ENCODE data around the gene TAF11L14.

Gene TAF11L14

GRCh38 chr5:17655921-17656320, 21.7 kb downstream of the TAF11L14 start:
- Histone ChIP-seq H3K4ac (ENCODE audit: low read length) (no peak overlapping the region), H3K4me3 (ENCODE audit: low read length in 2 of 2) (no peak overlapping the region), H2BK15ac (ENCODE audit: low read length) (no peak overlapping the region), H4K91ac (ENCODE audit: low read depth, low read length, poor library complexity) (no peak overlapping the region), H3K4me1 (ENCODE audit: control insufficient read depth in 2 of 2, insufficient read depth in 1 of 2, low read depth in 1 of 2, low read length in 2 of 2) (peaks cover 0 to 1% of the 10 kb centered on the region in 2 donors), H2BK5ac (ENCODE audit: low read length) (no peak overlapping the region), H3K9me3 (replicated peaks in 1 of 2; ENCODE audit: control insufficient read depth in 2 of 2, insufficient read depth in 1 of 2, low read depth in 1 of 2, low read length in 2 of 2) (no peaks in the 10 kb centered on the region), H3K18ac (ENCODE audit: low read length) (no peak overlapping the region), H2BK120ac (ENCODE audit: low read depth, low read length) (no peak overlapping the region), H3K9ac (ENCODE audit: low read depth, low read length, poor library complexity) (no peak overlapping the region), H4K8ac (ENCODE audit: low read depth, low read length) (no peak overlapping the region), H2BK12ac (ENCODE audit: low read length) (no peak overlapping the region), H3K27me3 (ENCODE audit: control insufficient read depth in 3 of 3, insufficient read depth in 3 of 3, low read depth in 1 of 3, low read length in 3 of 3) (no peaks in the 10 kb centered on the region), H3K79me1 (ENCODE audit: low read depth, low read length) (no peaks in the 10 kb centered on the region), H3K4me2 (ENCODE audit: insufficient read depth, low read length, poor library complexity, severe bottlenecking) (no peak overlapping the region), H2AK5ac (ENCODE audit: low read depth, low read length) (no peak overlapping the region), H3K36me3 (replicated peaks in 1 of 2; ENCODE audit: control insufficient read depth in 2 of 2, insufficient read depth in 2 of 2, low read length in 2 of 2) (no peaks in the 10 kb centered on the region), H2AFZ (ENCODE audit: low read length) (no peak overlapping the region), H3K14ac (ENCODE audit: low read length) (no peak overlapping the region), H3K23ac (ENCODE audit: low read depth, low read length, poor library complexity) (no peak overlapping the region), H3K27ac (replicated peaks; ENCODE audit: low read length) (no peak overlapping the region)
- WGBS, 2 donors (ENCODE audit: extremely low coverage in 2 of 2, insufficient read length in 2 of 2, insufficient replicate concordance in 1 of 2), result no CpG with 5 or more reads among the region's 6 CpGs
- DNase-seq (ENCODE audit: low spot score), result no peak

DNA sequence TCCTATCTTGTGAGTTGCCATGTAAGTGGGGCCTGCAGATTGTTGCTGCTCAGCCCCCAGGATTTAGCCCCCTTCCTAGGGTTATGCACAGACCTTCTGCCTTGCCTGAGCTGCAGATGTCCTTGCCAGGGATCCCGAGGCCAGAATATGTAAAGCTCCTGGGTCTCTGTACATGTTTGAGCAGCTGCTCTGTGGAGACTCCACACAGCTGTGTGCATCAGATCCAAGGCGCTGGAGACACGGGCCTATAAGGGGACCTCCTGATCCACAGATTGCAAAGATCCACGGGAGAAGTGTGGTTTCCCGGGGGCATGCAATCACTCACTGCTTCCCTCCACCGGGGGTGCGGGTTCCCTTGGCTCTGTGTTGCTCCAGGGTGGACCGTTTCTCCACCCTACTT, 28.9 kb downstream of the TAF11L14 start:
- Histone ChIP-seq H4K8ac (ENCODE audit: low read depth, low read length) (no peak overlapping the region), H3K79me1 (ENCODE audit: low read depth, low read length) (no peaks in the 10 kb centered on the region), H4K91ac (ENCODE audit: low read depth, low read length, poor library complexity) (no peak overlapping the region), H2BK120ac (ENCODE audit: low read depth, low read length) (no peak overlapping the region), H3K4me3 (ENCODE audit: low read length in 2 of 2) (no peak overlapping the region), H3K18ac (ENCODE audit: low read length) (no peak overlapping the region), H2BK5ac (ENCODE audit: low read length) (no peak overlapping the region), H3K23ac (ENCODE audit: low read depth, low read length, poor library complexity) (no peak overlapping the region), H3K27me3 (ENCODE audit: control insufficient read depth in 3 of 3, insufficient read depth in 3 of 3, low read depth in 1 of 3, low read length in 3 of 3) (no peaks in the 10 kb centered on the region), H2AK5ac (ENCODE audit: low read depth, low read length) (no peak overlapping the region), H3K36me3 (replicated peaks in 1 of 2; ENCODE audit: control insufficient read depth in 2 of 2, insufficient read depth in 2 of 2, low read length in 2 of 2) (no peaks in the 10 kb centered on the region), H3K4me2 (ENCODE audit: insufficient read depth, low read length, poor library complexity, severe bottlenecking) (no peak overlapping the region), H3K4me1 (ENCODE audit: control insufficient read depth in 2 of 2, insufficient read depth in 1 of 2, low read depth in 1 of 2, low read length in 2 of 2) (peaks cover 0 to 4% of the 10 kb centered on the region in 2 donors), H3K9ac (ENCODE audit: low read depth, low read length, poor library complexity) (no peak overlapping the region), H3K14ac (ENCODE audit: low read length) (no peak overlapping the region), H3K4ac (ENCODE audit: low read length) (no peak overlapping the region), H3K27ac (replicated peaks; ENCODE audit: low read length) (no peak overlapping the region), H2BK12ac (ENCODE audit: low read length) (no peak overlapping the region), H2BK15ac (ENCODE audit: low read length) (no peak overlapping the region), H3K9me3 (replicated peaks in 1 of 2; ENCODE audit: control insufficient read depth in 2 of 2, insufficient read depth in 1 of 2, low read depth in 1 of 2, low read length in 2 of 2) (no peaks in the 10 kb centered on the region), H2AFZ (ENCODE audit: low read length) (no peak overlapping the region)
- no CpG with 5 or more reads among the region's 8 CpGs for WGBS, 2 donors (ENCODE audit: extremely low coverage in 2 of 2, insufficient read length in 2 of 2, insufficient replicate concordance in 1 of 2)
- DNase-seq (ENCODE audit: low spot score), result no peak

GRCh38 chr5:17665836-17666235, 31.6 kb downstream of the TAF11L14 start:
- H2BK12ac ChIP-seq (ENCODE audit: low read length), result no peak overlapping the region
- no peak overlapping the region for H3K18ac ChIP-seq (ENCODE audit: low read length)
- H2BK120ac ChIP-seq (ENCODE audit: low read depth, low read length), result no peak overlapping the region
- no peak overlapping the region for H2AFZ ChIP-seq (ENCODE audit: low read length)
- no peak overlapping the region for H3K4me2 ChIP-seq (ENCODE audit: insufficient read depth, low read length, poor library complexity, severe bottlenecking)
- no peaks in the 10 kb centered on the region for H3K79me1 ChIP-seq (ENCODE audit: low read depth, low read length)
- no peaks in the 10 kb centered on the region for H3K27me3 ChIP-seq (ENCODE audit: control insufficient read depth in 3 of 3, insufficient read depth in 3 of 3, low read depth in 1 of 3, low read length in 3 of 3)
- no peaks in the 10 kb centered on the region for H3K36me3 ChIP-seq (replicated peaks in 1 of 2; ENCODE audit: control insufficient read depth in 2 of 2, insufficient read depth in 2 of 2, low read length in 2 of 2)
- H3K9ac ChIP-seq (ENCODE audit: low read depth, low read length, poor library complexity), result no peak overlapping the region
- H3K23ac ChIP-seq (ENCODE audit: low read depth, low read length, poor library complexity), result no peak overlapping the region
- no peak overlapping the region for H2AK5ac ChIP-seq (ENCODE audit: low read depth, low read length)
- H4K91ac ChIP-seq (ENCODE audit: low read depth, low read length, poor library complexity), result no peak overlapping the region
- no peaks in the 10 kb centered on the region for H3K9me3 ChIP-seq (replicated peaks in 1 of 2; ENCODE audit: control insufficient read depth in 2 of 2, insufficient read depth in 1 of 2, low read depth in 1 of 2, low read length in 2 of 2)
- H3K4me3 ChIP-seq (ENCODE audit: low read length in 2 of 2), result no peak overlapping the region
- H3K27ac ChIP-seq (replicated peaks; ENCODE audit: low read length), result no peak overlapping the region
- H4K8ac ChIP-seq (ENCODE audit: low read depth, low read length), result no peak overlapping the region
- no peak overlapping the region for H3K4ac ChIP-seq (ENCODE audit: low read length)
- H2BK5ac ChIP-seq (ENCODE audit: low read length), result no peak overlapping the region
- no peak overlapping the region for H2BK15ac ChIP-seq (ENCODE audit: low read length)
- no peak overlapping the region for H3K14ac ChIP-seq (ENCODE audit: low read length)
- H3K4me1 ChIP-seq (ENCODE audit: control insufficient read depth in 2 of 2, insufficient read depth in 1 of 2, low read depth in 1 of 2, low read length in 2 of 2), result peaks cover 0 to 4% of the 10 kb centered on the region in 2 donors
- no CpG with 5 or more reads among the region's 2 CpGs for WGBS, 2 donors (ENCODE audit: extremely low coverage in 2 of 2, insufficient read length in 2 of 2, insufficient replicate concordance in 1 of 2)
- no peak for DNase-seq (ENCODE audit: low spot score)

- no peak overlapping the region for H3K23ac ChIP-seq (ENCODE audit: low read depth, low read length, poor library complexity)
- no peak overlapping the region for H2BK120ac ChIP-seq (ENCODE audit: low read depth, low read length)
- H4K8ac ChIP-seq (ENCODE audit: low read depth, low read length), result no peak overlapping the region
- H2BK5ac ChIP-seq (ENCODE audit: low read length), result no peak overlapping the region
- no peak overlapping the region for H3K14ac ChIP-seq (ENCODE audit: low read length)
- H2BK15ac ChIP-seq (ENCODE audit: low read length), result no peak overlapping the region
- H3K9me3 ChIP-seq (replicated peaks in 1 of 2; ENCODE audit: control insufficient read depth in 2 of 2, insufficient read depth in 1 of 2, low read depth in 1 of 2, low read length in 2 of 2), result no peaks in the 10 kb centered on the region
- WGBS, 2 donors (ENCODE audit: extremely low coverage in 2 of 2, insufficient read length in 2 of 2, insufficient replicate concordance in 1 of 2), result no CpG with 5 or more reads among the region's 3 CpGs
- no peaks in the 10 kb centered on the region for H3K79me1 ChIP-seq (ENCODE audit: low read depth, low read length)
- H3K9ac ChIP-seq (ENCODE audit: low read depth, low read length, poor library complexity), result no peak overlapping the region
- no peak overlapping the region for H3K18ac ChIP-seq (ENCODE audit: low read length)
- no peak for DNase-seq (ENCODE audit: low spot score)
- H3K4me2 ChIP-seq (ENCODE audit: insufficient read depth, low read length, poor library complexity, severe bottlenecking), result no peak overlapping the region
- no peak overlapping the region for H4K91ac ChIP-seq (ENCODE audit: low read depth, low read length, poor library complexity)
- no peak overlapping the region for H3K27ac ChIP-seq (replicated peaks; ENCODE audit: low read length)
- H3K4me3 ChIP-seq (ENCODE audit: low read length in 2 of 2), result no peak overlapping the region
- H3K36me3 ChIP-seq (replicated peaks in 1 of 2; ENCODE audit: control insufficient read depth in 2 of 2, insufficient read depth in 2 of 2, low read length in 2 of 2), result no peaks in the 10 kb centered on the region
- H2AK5ac ChIP-seq (ENCODE audit: low read depth, low read length), result no peak overlapping the region
- H2AFZ ChIP-seq (ENCODE audit: low read length), result no peak overlapping the region
- H2BK12ac ChIP-seq (ENCODE audit: low read length), result no peak overlapping the region
- H3K4me1 ChIP-seq (ENCODE audit: control insufficient read depth in 2 of 2, insufficient read depth in 1 of 2, low read depth in 1 of 2, low read length in 2 of 2), result peaks cover 0 to 4% of the 10 kb centered on the region in 2 donors
- no peak overlapping the region for H3K4ac ChIP-seq (ENCODE audit: low read length)
- no peaks in the 10 kb centered on the region for H3K27me3 ChIP-seq (ENCODE audit: control insufficient read depth in 3 of 3, insufficient read depth in 3 of 3, low read depth in 1 of 3, low read length in 3 of 3)
These were observed 32.5 kb downstream of the TAF11L14 start for GRCh38 chr5:17666726-17667235.
